Left ventricle myocardium superior (tissue), 1 donor: ENCODE measurements around the gene CHMP4B. TPM values are rescaled to one million over a fixed set of nuclear protein-coding genes. Genes with fewer than 3 reads are reported as not detected.

Source experiments
- ATAC-seq: fragments of 200-7000 bp; cut with Tn5 transposase; one replicate; pipeline ENCODE4 v1.9.1; 2020; ENCODE audit warnings: mild to moderate bottlenecking, moderate library complexity
- DNase-seq: peaks from one replicate; pipeline ENCODE4 v3.0.0-alpha.2; 2020
- intact Hi-C: fragments of 100-400 bp; cut with micrococcal nuclease; formaldehyde crosslinking; loops from one replicate; pipeline ENCODE4 v1.11.0; 2022
- total RNA-seq: library from RNA; stranded (reverse); fragmentation: NEBNext Ultra II Directional; extraction: Animal tissue kit (Norgen Biotek cat#: 25700); gene quantifications from one replicate; pipeline ENCODE4 v1.2.1, GENCODE V29; 2021
- donor health status: DM: no; HTN: yes; CAD: no; lungs with severe emphysema.

Gene CHMP4B
- total RNA-seq, 1 donor from 2014 or later, result 101 TPM

DNA sequence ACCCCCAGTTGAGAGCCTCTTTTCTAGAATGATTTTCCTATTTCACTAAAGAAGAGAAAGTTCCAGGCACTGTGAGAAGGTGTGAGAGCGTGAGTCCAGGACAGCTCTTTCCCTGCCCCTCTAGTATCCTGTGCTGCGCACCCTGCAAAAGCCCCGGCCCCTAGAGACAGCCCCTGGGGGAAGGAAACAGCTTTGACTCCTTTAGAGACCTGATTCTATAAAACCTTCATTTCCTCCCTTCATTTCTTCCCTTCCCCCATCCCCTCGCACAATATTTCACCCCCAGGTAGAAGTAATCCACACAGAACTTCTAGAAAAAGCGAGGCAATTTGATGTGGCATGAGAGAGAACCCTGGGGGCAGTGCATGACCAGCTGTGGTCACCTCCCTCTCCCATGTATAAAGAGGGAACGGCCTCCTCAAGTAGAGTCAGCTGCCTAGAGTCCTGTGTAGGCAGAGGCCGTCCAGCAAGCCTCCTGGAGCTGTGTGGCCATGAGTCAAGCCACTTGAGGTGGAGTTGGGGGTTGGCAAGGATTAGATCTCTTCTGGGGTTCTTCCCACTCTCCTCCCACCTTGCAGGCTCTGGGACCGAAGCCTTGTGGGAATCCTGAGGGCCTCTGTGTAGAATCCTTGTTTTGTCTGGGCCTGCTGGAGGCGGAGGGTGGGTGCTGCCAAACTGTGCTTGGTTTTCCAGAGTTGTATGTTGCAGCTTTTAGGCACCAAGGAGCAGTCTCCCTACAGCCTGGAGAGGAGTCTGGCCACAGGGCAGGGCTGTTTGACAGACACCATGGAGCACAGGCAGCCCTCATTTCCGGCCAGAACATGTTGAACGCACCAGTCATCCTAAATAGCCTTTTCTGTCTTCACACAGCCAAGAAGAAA is 41.7 kb downstream of the CHMP4B start:
- intact Hi-C loops, result no loop called here
- DNase-seq (no peak), ATAC-seq (no peak)

GRCh38 chr20:33853507-33853813 is 42.3 kb downstream of the CHMP4B start:
- intact Hi-C loops, result no loop called here
- ATAC-seq (no peak), DNase-seq (no peak)

GRCh38 chr20:33857722-33858563 is 46.8 kb downstream of the CHMP4B start:
- intact Hi-C loops, result no loop called here
- no peak for DNase-seq
- ATAC-seq, result no peak

GRCh38 chr20:33858666-33859065 is 47.5 kb downstream of the CHMP4B start:
- ATAC-seq, result no peak
- intact Hi-C loops, result no loop called here
- DNase-seq, result no peak

DNA sequence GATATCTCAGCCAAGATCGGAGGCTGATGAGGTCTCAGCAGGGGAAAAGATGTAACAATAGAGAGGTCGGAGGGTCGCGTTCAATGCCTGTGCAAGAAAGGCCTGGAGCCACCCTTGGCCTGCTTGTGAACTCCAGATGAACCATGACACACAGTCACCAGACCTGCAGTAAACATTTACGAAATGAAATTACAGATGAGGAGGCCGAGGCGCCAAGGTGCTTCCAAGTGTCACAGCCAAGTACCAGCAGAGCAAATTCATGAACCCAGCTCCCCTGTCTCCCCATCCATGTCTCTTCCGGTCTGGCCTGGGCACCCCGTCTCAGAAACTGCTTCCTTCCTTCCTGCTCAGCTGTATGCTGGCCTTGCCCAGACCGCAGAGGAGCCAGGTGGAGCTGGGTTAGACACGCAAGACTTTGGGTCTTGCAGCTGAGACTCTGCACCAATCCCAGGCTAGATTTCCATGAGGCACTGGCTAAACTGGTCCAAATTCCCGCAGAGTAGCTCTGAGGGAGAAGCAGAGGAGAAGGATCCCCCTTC is 48.1 kb downstream of the CHMP4B start:
- DNase-seq (no peak), ATAC-seq (no peak)
- intact Hi-C loops, result no loop called here

DNA sequence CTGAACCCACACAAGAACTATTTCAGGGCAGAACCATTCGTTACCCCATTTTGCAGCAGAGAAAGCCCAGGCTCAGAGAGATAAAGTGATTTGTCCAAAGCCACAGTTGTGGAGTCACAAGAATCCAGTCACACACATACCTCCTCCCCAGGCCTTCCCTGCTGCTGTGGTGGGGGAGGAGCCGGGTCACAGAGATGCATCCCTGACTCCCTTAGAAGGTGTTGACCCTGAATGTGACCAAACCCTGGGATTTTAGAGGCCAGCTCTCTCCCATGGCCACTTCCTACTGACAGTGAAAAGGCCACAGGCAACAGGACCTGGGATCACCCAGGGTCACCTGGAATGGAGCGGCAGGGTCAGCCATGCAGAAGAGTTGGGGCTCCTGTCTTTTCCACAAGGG is 48.6 kb downstream of the CHMP4B start:
- DNase-seq (no peak), ATAC-seq (no peak)
- intact Hi-C loops, result no loop called here

- DNase-seq (no peak), ATAC-seq (no peak)
- intact Hi-C loops, result no loop called here
These were observed 50.3 kb downstream of the CHMP4B start for GRCh38 chr20:33861458-33861857.

GRCh38 chr20:33862709-33863403 is 51.7 kb downstream of the CHMP4B start:
- ATAC-seq, result peak; percentile 81
- peak; percentile 65 for DNase-seq
- intact Hi-C loops, result no loop called here

GRCh38 chr20:33863440-33864323 is 52.5 kb downstream of the CHMP4B start:
- DNase-seq (no peak), ATAC-seq (no peak)
- intact Hi-C loops, result no loop called here

DNA sequence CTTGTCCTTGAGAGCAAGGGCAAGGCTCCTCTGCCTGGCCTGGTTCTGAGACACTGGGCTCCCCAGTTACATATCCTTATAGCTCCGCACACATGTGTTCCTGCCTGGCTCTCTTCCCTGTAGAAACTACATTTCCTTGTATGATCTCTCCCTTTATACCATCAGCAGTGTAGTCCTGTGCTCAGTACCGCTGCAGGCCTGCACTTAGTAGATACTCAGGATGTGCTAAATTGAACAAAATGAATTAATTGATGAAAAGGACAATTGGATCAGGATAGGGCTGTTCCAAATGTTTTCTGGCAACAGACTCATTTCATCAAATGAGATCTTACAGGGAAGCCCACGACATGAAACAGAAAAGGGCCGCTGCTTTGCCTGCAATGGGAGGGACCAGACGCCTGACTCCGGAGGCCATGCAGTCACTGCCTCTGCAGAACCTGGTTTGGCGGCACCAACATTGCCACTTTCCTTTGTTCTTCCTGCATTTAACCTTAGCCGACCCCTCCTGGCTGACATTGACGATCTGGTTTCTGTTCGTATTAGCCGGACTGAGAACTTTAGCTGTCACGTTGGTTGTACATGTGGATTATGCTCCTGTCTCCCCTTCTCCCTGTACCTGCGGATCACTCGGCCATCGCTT is 53.3 kb downstream of the CHMP4B start:
- intact Hi-C loops, result no loop called here
- DNase-seq, result no peak

DNA sequence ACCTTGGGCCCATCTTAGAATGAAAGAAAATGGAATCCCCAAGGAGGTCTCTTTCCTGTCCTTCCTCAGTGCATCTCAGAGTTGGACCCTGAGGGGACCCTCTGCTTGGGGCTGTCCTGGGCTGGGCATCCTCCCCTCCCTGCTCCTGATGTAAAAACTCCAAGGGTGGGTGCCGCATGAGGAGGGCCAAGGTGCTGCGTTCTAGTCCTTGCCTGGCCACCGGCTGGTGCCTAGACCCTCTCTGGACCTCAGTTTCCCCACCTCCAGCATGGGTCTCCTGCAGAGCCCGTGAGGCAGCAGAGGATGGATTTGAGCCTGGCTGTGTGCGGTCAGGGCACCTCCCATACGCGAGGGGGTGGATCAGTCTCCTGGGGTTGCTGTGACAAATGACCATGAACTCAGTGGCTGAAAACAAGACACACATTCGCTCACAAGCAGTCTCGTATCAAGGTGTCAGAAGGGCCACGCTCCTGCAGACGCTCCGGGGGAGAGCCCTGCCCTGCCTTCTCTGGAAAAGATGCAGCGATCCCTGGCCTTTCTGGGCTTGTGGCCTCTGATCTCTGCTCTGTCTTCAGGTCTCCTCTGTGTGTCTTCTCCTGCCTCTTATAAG is 54.7 kb downstream of the CHMP4B start:
- ATAC-seq, result no peak
- no peak for DNase-seq
- intact Hi-C loops, result no loop called here

More for the DNA sequence above, 53.3 kb downstream of the CHMP4B start:
- no peak for ATAC-seq

DNA sequence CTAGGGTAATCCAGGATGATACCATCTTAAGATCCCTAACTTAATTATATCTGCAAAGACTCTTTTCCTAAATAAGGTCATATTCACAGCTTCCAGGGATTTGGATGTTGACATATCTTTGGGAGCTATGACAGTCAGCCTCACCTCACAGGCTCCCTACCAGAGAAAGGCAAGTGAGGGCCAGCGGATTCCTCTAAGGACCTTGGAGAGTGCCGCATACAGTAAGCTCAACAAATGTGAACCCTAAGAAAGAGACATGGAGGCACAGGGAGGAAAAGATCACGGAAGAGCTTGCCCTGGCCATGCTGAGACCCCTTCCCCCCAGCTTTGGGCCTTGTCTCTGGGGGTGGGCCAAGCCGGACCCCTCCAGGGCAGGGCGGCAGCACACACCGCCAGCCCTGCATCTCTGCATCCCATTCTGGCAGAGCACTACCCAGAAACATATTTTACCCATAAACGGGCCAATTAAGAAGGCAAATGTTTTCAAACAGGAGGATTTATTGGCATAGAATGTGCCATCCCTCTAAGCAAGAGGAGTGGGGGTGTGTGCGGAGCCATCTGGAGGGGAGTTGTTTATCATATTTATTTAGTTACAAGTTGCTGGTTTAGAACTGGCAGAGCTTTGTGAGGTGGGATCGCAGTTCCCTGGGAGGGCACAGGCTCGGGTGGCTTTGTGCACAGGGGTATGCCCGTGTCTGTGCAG is 55.4 kb downstream of the CHMP4B start:
- DNase-seq, result no peak
- intact Hi-C loops, result no loop called here
- no peak for ATAC-seq

DNA sequence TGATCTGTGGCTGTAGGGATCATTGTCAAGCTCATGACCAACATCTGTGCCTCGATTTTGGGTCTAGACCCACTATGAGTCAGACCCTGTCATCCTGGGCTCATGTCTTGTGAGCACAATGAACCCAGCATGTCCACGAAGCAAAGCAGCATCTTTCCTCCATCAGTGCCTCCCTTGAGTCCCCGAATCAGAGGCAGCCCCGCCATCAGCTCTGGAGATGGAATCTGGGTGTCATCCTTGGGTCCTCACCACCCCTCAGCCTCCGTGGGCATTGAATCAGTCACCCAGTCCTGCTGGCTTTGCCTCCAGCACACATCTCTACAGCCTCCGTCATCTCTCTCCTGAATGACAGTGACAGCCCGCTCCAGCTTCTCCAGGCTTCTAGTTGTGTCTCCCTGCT is 56.9 kb downstream of the CHMP4B start:
- ATAC-seq, result no peak
- intact Hi-C loops, result no loop called here

DNA sequence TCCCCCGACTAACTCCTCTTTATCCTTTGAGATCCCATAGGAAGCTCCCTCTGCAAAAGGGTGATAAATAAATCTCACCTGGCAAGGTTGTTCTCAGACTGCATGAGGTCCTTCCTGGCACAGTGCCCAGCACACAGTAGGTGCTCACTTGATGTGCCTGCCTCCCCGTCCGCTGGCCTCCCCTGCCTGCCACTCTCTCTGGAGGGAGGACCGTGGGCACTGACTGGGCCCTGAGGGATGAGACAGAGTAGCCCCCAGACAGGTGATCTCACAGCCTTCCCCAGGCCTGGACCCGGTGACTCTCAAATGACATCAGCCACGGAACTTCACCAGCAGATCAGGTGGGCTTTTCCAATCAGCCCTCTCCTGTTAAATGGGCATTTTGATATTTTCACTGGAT is 57.4 kb downstream of the CHMP4B start:
- DNase-seq (no peak), ATAC-seq (no peak)
- intact Hi-C loops, result no loop called here

More for the DNA sequence above, 56.9 kb downstream of the CHMP4B start:
- DNase-seq, result no peak

DNA sequence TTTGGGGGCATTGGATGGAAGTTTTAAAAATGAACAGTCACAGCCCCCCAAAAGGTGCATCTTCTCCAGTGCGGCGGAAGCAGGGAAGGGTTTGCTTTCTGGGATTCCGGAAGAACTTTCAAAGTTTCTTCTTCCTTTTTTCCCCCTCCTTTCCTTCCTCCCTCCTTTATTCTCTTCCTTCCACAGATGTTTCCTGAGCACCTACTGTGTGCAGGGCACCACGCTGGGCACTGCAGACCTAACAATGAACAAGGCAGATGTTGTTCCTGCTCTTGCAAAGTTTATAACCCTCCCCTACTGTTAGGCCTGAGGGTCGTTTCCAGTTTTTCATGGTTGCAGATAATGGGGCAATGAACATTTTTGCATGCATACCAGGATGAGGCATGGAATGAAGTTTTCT is 58.1 kb downstream of the CHMP4B start:
- intact Hi-C loops, result no loop called here
- ATAC-seq, result no peak
- DNase-seq, result no peak

DNA sequence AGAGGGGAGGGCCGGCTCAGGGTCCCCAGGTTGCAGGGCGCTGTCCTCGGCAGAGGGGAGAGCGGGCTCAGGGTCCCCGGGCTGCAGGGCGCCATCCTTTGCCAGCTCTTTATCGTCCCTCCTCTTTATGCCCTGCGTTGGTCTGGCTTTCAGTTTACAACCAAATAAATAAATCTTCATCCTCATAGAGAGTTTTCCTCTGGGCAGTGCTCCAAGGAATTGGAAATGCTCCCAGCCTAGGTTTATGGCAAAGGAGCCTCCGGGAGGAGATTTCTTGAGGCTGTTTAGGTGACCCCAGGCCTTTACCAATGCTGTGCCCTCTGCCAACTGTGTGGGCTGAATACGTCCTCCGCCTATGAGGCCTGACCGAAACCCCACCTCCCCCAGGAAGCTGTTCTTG is 60.2 kb downstream of the CHMP4B start:
- DNase-seq, result no peak

GRCh38 chr20:33874129-33874528 is 63.0 kb downstream of the CHMP4B start:
- DNase-seq, result no peak
- intact Hi-C loops, result no loop called here
- no peak for ATAC-seq

More for the DNA sequence above, 60.2 kb downstream of the CHMP4B start:
- no peak for ATAC-seq
- intact Hi-C loops, result no loop called here
